ENCODE data around the gene PSMG1.
"Not testable (repeated sequence)": the region's sequence is repeated elsewhere in the genome, so short reads cannot be mapped to it uniquely, and the experiment has no call there.

The PSMG1 gene

GRCh38 chr21:39187141-39187540 lies 3.9 kb upstream of the PSMG1 start:
- no peak for DNase-seq

- DNase-seq = peak; percentile 12
These were observed 3.4 kb upstream of the PSMG1 start for GRCh38 chr21:39186676-39187075.

- DNase-seq = no peak
These were observed 1.9 kb upstream of the PSMG1 start for GRCh38 chr21:39185157-39185556.

GRCh38 chr21:39184050-39184980 lies 1.1 kb upstream of the PSMG1 start:
- DNase-seq = no peak

- DNase-seq = peak; percentile 82
These were observed 573 bp downstream of the PSMG1 start for GRCh38 chr21:39182484-39183271.

GRCh38 chr21:39182016-39182415 lies 1.2 kb downstream of the PSMG1 start:
- peak; percentile 16 for DNase-seq

GRCh38 chr21:39181205-39181818 lies 1.9 kb downstream of the PSMG1 start:
- no peak for DNase-seq

- DNase-seq = no peak
These were observed 2.7 kb downstream of the PSMG1 start for GRCh38 chr21:39180429-39181019.

GRCh38 chr21:39178421-39178820 lies 4.8 kb downstream of the PSMG1 start:
- DNase-seq = no peak

GRCh38 chr21:39176271-39176709 lies 7.0 kb downstream of the PSMG1 start:
- DNase-seq = no peak

GRCh38 chr21:39175665-39176064 lies 7.6 kb downstream of the PSMG1 start:
- DNase-seq = no peak

- peak; percentile 56 for DNase-seq
These were observed 8.1 kb downstream of the PSMG1 start for GRCh38 chr21:39175154-39175553.

GRCh38 chr21:39173716-39174680 lies 9.3 kb downstream of the PSMG1 start:
- DNase-seq = no peak

GRCh38 chr21:39169906-39170305 lies 13.3 kb downstream of the PSMG1 start:
- no peak for DNase-seq

GRCh38 chr21:39168800-39169199 lies 14.5 kb downstream of the PSMG1 start:
- no peak for DNase-seq

- no peak for DNase-seq
These were observed 18.7 kb downstream of the PSMG1 start for GRCh38 chr21:39164523-39164922.

GRCh38 chr21:39161064-39161463 lies 22.2 kb downstream of the PSMG1 start:
- DNase-seq = no peak

- DNase-seq = peak; percentile 60
These were observed 23.7 kb downstream of the PSMG1 start for GRCh38 chr21:39159342-39160063.

GRCh38 chr21:39157241-39157640 lies 26.0 kb downstream of the PSMG1 start:
- not testable (repeated sequence) for DNase-seq

- no peak for DNase-seq
These were observed 27.2 kb downstream of the PSMG1 start for GRCh38 chr21:39156024-39156423.

GRCh38 chr21:39155578-39155977 lies 27.7 kb downstream of the PSMG1 start:
- DNase-seq = no peak

All from eye (tissue), 1 donor.